HG03025 (cell line): ENCODE results near the gene NPLOC4.

Source experiments
- ATAC-seq: cut with Tn5 transposase; IDR thresholded peaks from one replicate; pipeline ENCODE4 v1.9.1; 2021; ENCODE audit warnings: mild to moderate bottlenecking, moderate library complexity; ENCODE audit not compliant: unreplicated experiment, low FRiP score

Gene NPLOC4

GRCh38 chr17:81572563-81573168 lies 64.2 kb downstream of the NPLOC4 start:
- ATAC-seq = no peak

GRCh38 chr17:81570964-81571363 lies 65.9 kb downstream of the NPLOC4 start:
- no peak for ATAC-seq

- ATAC-seq = no peak
These were observed 66.9 kb downstream of the NPLOC4 start for GRCh38 chr17:81569986-81570514.

GRCh38 chr17:81568416-81568815 lies 68.5 kb downstream of the NPLOC4 start:
- ATAC-seq = no peak

GRCh38 chr17:81567191-81567590 lies 69.7 kb downstream of the NPLOC4 start:
- ATAC-seq = no peak

GRCh38 chr17:81566461-81567126 lies 70.3 kb downstream of the NPLOC4 start:
- ATAC-seq = no peak

GRCh38 chr17:81565231-81565630 lies 71.7 kb downstream of the NPLOC4 start:
- no peak for ATAC-seq

GRCh38 chr17:81564778-81565177 lies 72.1 kb downstream of the NPLOC4 start:
- no peak for ATAC-seq

- ATAC-seq = no peak
These were observed 72.9 kb downstream of the NPLOC4 start for GRCh38 chr17:81563861-81564586.

- ATAC-seq = no peak
These were observed 75.4 kb downstream of the NPLOC4 start for GRCh38 chr17:81561494-81561885.

GRCh38 chr17:81558941-81559806 lies 77.7 kb downstream of the NPLOC4 start:
- ATAC-seq = no peak

- no peak for ATAC-seq
These were observed 78.8 kb downstream of the NPLOC4 start for GRCh38 chr17:81558115-81558468.

GRCh38 chr17:81557276-81558114 lies 79.4 kb downstream of the NPLOC4 start:
- no peak for ATAC-seq

GRCh38 chr17:81556863-81557262 lies 80.0 kb downstream of the NPLOC4 start:
- ATAC-seq = no peak

GRCh38 chr17:81556175-81556691 lies 80.7 kb downstream of the NPLOC4 start:
- no peak for ATAC-seq

GRCh38 chr17:81553616-81554181 lies 83.2 kb downstream of the NPLOC4 start:
- no peak for ATAC-seq

GRCh38 chr17:81553018-81553615 lies 83.8 kb downstream of the NPLOC4 start:
- ATAC-seq = no peak

GRCh38 chr17:81552244-81553017 lies 84.5 kb downstream of the NPLOC4 start, which contains the start of gene FAAP100:
Gene FAAP100, minus strand, starts transcription at chr17:81552353. Its CDS starts 23 bp downstream, at chr17:81552330.
- ATAC-seq = no peak
